ENCODE data around the gene USP37.

The USP37 gene

DNA sequence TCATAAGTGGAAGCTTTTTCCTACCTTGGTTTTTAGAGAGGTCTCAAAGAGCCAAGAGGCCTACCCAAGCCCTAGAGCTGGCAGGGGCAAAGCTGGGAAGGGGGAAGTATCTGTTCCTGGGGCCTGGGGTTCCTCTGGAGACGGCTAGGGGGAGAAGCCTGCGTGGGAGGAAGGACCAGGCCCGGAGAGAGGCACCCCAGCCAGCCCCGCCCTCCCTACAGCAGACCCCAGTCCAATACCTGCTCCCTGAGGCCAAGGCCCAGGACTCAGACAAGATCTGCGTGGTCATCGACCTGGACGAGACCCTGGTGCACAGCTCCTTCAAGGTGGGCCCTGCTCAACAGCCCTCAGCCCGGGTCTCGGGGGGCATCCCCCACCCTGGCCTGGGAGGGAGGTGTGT lies 166.3 kb downstream of the USP37 start:
- Histone ChIP-seq H3K27me3 (ENCODE audit: insufficient read depth, low read length, poor library complexity) (no peaks in the 10 kb centered on the region), H3K36me3 (ENCODE audit: insufficient read depth, low read length) (peaks cover 40% of the 10 kb centered on the region), H3K9ac (ENCODE audit: low read depth, low read length) (peak overlapping the region; percentile 90; the same call in 1 of the 2 replicates), H4K20me1 (ENCODE audit: insufficient read depth, low read length) (peaks cover 22% of the 10 kb centered on the region), H3K9me3 (ENCODE audit: insufficient read depth, low read length, severe bottlenecking) (no peaks in the 10 kb centered on the region), H2AFZ (ENCODE audit: low read depth, low read length) (no peak overlapping the region), H3K4me1 (ENCODE audit: insufficient read depth, low read length) (peaks cover 73% of the 10 kb centered on the region), H3K4me3 (ENCODE audit: low read depth in 1 of 2, low read length in 2 of 2) (no peak overlapping the region; a peak in 1 of 4 replicates), H3K79me2 (ENCODE audit: insufficient read depth, low read length) (peaks cover 56% of the 10 kb centered on the region), H3K4me2 (ENCODE audit: insufficient read depth, low read length) (peak overlapping the region; percentile 81; the same call in 1 of the 2 replicates), H3K27ac (ENCODE audit: low read length) (no peak overlapping the region)
- ATAC-seq (ENCODE audit: insufficient read depth, low read depth), result no peak
- no peak for DNase-seq
- no peak for TF ChIP-seq EZH2 (IDR thresholded peaks at IDR 0.05; ENCODE audit: borderline replicate concordance, low read depth, low read length, severe bottlenecking)
- TF ChIP-seq, protein P1, sequence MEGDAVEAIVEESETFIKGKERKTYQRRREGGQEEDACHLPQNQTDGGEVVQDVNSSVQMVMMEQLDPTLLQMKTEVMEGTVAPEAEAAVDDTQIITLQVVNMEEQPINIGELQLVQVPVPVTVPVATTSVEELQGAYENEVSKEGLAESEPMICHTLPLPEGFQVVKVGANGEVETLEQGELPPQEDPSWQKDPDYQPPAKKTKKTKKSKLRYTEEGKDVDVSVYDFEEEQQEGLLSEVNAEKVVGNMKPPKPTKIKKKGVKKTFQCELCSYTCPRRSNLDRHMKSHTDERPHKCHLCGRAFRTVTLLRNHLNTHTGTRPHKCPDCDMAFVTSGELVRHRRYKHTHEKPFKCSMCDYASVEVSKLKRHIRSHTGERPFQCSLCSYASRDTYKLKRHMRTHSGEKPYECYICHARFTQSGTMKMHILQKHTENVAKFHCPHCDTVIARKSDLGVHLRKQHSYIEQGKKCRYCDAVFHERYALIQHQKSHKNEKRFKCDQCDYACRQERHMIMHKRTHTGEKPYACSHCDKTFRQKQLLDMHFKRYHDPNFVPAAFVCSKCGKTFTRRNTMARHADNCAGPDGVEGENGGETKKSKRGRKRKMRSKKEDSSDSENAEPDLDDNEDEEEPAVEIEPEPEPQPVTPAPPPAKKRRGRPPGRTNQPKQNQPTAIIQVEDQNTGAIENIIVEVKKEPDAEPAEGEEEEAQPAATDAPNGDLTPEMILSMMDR (IDR thresholded peaks at IDR 0.05; ENCODE audit: borderline replicate concordance, extremely low read depth, low read length, poor library complexity, severe bottlenecking), result no peak

DNA sequence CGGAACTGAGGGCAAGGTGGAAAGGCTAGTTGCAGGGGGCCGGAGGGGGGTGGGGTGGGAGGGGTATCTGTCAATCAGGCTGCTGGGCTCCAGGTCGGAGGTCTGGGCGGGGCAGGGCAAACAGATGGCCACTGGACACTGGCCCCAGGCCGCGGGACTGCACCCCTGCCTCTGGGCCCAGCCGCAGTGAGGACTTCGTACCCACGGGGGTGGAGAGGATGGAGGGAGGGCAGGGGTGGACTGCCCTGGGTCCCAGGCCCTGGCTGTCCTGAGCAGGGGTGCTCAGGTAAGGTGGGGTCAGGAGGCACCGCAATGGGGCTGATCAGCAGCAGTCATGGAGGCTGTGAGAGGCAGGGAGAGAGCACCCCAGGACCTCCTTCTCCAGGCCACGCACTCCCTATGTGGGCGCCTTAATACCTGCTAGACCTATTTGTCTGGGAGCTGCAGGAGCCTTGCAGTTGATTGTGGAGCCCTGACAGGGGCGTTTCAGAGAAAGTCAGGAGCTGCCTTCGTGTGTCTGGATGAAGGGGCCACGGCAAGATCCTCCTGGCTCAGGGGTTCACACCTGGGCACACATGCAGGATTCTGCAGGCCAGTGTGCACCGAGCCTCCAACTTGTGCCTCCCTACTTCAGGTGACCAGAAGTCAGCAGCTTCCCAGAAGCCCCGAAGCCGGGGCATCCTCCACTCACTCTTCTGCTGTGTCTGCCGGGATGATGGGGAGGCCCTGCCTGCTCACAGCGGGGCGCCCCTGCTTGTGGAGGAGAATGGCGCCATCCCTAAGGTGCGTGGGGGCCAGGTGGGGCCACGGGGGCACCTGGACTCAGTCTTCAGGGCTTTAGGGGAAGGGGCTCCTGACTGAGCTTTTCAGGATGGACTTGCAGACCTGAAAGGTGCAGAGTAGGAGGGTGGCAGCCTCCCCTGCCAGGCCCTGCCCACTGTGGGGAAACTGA lies 166.9 kb downstream of the USP37 start:
- no peaks in the 10 kb centered on the region for H3K9me3 ChIP-seq (ENCODE audit: insufficient read depth, low read length, severe bottlenecking)
- H3K4me2 ChIP-seq (ENCODE audit: insufficient read depth, low read length), result peak overlapping the region; percentile 81
- H2AFZ ChIP-seq (ENCODE audit: low read depth, low read length), result no peak overlapping the region
- H4K20me1 ChIP-seq (ENCODE audit: insufficient read depth, low read length), result peaks cover 22% of the 10 kb centered on the region
- H3K79me2 ChIP-seq (ENCODE audit: insufficient read depth, low read length), result peaks cover 56% of the 10 kb centered on the region
- peaks cover 40% of the 10 kb centered on the region for H3K36me3 ChIP-seq (ENCODE audit: insufficient read depth, low read length)
- peak overlapping the region; percentile 75 to 79; a peak in 3 of 4 replicates for H3K4me3 ChIP-seq (ENCODE audit: low read depth in 1 of 2, low read length in 2 of 2)
- H3K9ac ChIP-seq (ENCODE audit: low read depth, low read length), result peak overlapping the region; percentile 90
- peaks cover 74% of the 10 kb centered on the region for H3K4me1 ChIP-seq (ENCODE audit: insufficient read depth, low read length)
- no peaks in the 10 kb centered on the region for H3K27me3 ChIP-seq (ENCODE audit: insufficient read depth, low read length, poor library complexity)
- ATAC-seq (ENCODE audit: insufficient read depth, low read depth) (no peak), DNase-seq (no peak)
- H3K27ac ChIP-seq (ENCODE audit: low read length), result peak overlapping the region; percentile 46
- no peak for TF ChIP-seq EZH2 (IDR thresholded peaks at IDR 0.05; ENCODE audit: borderline replicate concordance, low read depth, low read length, severe bottlenecking)
- TF ChIP-seq, protein P1 (IDR thresholded peaks at IDR 0.05; ENCODE audit: borderline replicate concordance, extremely low read depth, low read length, poor library complexity, severe bottlenecking), result no peak

Data from DND-41 (cell line).